OCI-LY7 (cell line): ENCODE results near the gene RILP.
"Not testable (repeated sequence)": the region's sequence is repeated elsewhere in the genome, so short reads cannot be mapped to it uniquely, and the experiment has no call there.

ENCODE experiments used
- CTCF ChIP-seq: fragments of 200-600 bp; sonication (generic); conservative IDR thresholded peaks from 2 replicates; pipeline ENCODE4 v1.5.1; 2014; ENCODE audit warnings: mild to moderate bottlenecking, antibody characterized with exemption, low read length, moderate library complexity, mixed read lengths
- EZH2phosphoT487 ChIP-seq: fragments of 200-600 bp; sonication (generic); IDR thresholded peaks from 2 replicates; pipeline ENCODE4 v1.6.1; 2018; ENCODE audit warnings: low read depth, borderline replicate concordance, mild to moderate bottlenecking, mixed run types, antibody characterized with exemption, low read length, moderate library complexity, mixed read lengths

GRCh38 chr17:1688405-1688804 is 38.7 kb upstream of the RILP start:
- not testable (repeated sequence) for TF ChIP-seq CTCF, EZH2phosphoT487
